ENCODE data around the gene PSMD3. TPM values are rescaled to one million over a fixed set of nuclear protein-coding genes. Genes with fewer than 3 reads are reported as not detected.

The PSMD3 gene
- total and polyA plus RNA-seq, 2 donors (not counting 1 experiment from before 2014, with no cell fraction given), result 55.5 to 66.9 TPM

DNA sequence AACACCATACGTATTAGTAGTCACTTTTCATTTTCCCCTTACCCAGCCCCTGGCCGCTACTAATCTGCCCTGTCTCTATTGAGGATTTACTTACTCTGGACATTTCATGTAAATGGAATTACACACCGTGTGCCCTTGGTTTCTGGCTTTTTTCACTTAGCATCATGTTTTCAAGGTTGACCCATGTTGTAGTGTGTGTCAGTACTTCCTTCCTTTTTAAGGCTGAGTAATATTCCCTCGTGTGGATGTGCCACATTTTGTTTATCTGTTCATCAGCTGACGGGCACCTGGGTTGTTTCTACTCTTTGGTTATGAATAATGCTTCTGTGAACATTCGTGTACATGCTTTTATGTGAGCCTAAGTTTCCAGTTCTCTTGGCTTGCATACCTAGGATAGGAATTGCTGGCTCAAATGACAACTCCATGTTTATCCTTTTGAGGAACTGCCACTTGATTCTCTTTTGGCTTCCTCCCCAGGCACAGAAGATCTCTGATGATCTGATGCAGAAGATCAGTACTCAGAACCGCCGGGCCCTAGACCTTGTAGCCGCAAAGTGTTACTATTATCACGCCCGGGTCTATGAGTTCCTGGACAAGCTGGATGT is 7.7 kb downstream of the PSMD3 start:
- H3K4me2 ChIP-seq (ENCODE audit: extremely low read depth, insufficient read depth, low read length), result no peak overlapping the region
- no peak for TF ChIP-seq EZH2 (IDR thresholded peaks at IDR 0.05; ENCODE audit: low read length, missing control alignments)
- TF ChIP-seq, protein P1, sequence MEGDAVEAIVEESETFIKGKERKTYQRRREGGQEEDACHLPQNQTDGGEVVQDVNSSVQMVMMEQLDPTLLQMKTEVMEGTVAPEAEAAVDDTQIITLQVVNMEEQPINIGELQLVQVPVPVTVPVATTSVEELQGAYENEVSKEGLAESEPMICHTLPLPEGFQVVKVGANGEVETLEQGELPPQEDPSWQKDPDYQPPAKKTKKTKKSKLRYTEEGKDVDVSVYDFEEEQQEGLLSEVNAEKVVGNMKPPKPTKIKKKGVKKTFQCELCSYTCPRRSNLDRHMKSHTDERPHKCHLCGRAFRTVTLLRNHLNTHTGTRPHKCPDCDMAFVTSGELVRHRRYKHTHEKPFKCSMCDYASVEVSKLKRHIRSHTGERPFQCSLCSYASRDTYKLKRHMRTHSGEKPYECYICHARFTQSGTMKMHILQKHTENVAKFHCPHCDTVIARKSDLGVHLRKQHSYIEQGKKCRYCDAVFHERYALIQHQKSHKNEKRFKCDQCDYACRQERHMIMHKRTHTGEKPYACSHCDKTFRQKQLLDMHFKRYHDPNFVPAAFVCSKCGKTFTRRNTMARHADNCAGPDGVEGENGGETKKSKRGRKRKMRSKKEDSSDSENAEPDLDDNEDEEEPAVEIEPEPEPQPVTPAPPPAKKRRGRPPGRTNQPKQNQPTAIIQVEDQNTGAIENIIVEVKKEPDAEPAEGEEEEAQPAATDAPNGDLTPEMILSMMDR (conservative IDR thresholded peaks at IDR 0.05 in 1 of 2, IDR thresholded peaks at IDR 0.05 in 1 of 2; ENCODE audit: low read depth in 1 of 2, low read length in 2 of 2), result no peak
- H2AFZ ChIP-seq (ENCODE audit: low read length), result no peak overlapping the region
- peaks cover 42% of the 10 kb centered on the region for H3K36me3 ChIP-seq (ENCODE audit: control insufficient read depth, insufficient read depth, low read length)
- H3K27ac ChIP-seq (ENCODE audit: insufficient read depth, low read length), result no peak overlapping the region
- H3K27me3 ChIP-seq (ENCODE audit: control insufficient read depth, insufficient read depth, low read length), result no peaks in the 10 kb centered on the region
- H3K9me3 ChIP-seq (ENCODE audit: control insufficient read depth, insufficient read depth, low read depth, low read length), result no peaks in the 10 kb centered on the region
- H3K79me2 ChIP-seq (ENCODE audit: control insufficient read depth, insufficient read depth, low read length), result peaks cover 6% of the 10 kb centered on the region
- H4K20me1 ChIP-seq (ENCODE audit: control insufficient read depth, extremely low read depth, insufficient read depth, low read length), result no peaks in the 10 kb centered on the region
- no peak overlapping the region for H3K9ac ChIP-seq (ENCODE audit: insufficient read depth, low read length)
- no peak for DNase-seq (ENCODE audit: low read depth in 2 of 2)
- H3K4me3 ChIP-seq (replicated peaks in 1 of 4; ENCODE audit: control extremely low read depth in 1 of 4, insufficient read depth in 1 of 4, low read depth in 3 of 4, low read length in 4 of 4), result no peak overlapping the region
- no peaks in the 10 kb centered on the region for H3K4me1 ChIP-seq (ENCODE audit: control insufficient read depth, extremely low read depth, insufficient read depth, low read length)

DNA sequence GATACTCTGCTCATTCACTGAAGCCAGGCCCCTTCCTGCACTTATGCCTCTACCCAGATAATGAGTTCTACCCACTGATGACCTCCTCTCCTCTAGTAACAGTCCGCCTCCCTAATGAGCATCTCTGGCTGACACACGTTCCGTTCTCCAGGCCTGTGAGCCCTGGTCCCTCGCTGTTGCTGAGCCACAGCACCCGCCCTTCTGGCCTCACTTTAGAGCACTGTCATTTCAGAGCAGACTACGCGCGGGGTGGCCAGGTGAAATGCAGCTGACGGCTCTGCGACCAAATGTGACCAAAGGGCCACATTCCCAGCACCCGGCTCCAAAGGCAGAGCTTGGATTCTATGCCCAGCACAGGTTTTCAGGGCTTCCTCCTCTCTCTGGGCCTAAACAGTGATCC is 13.8 kb downstream of the PSMD3 start:
- Histone ChIP-seq H3K9ac (ENCODE audit: insufficient read depth, low read length) (no peak overlapping the region), H3K4me3 (replicated peaks in 1 of 4; ENCODE audit: control extremely low read depth in 1 of 4, insufficient read depth in 1 of 4, low read depth in 3 of 4, low read length in 4 of 4) (no peak overlapping the region), H3K27me3 (ENCODE audit: control insufficient read depth, insufficient read depth, low read length) (no peaks in the 10 kb centered on the region), H2AFZ (ENCODE audit: low read length) (no peak overlapping the region), H3K4me2 (ENCODE audit: extremely low read depth, insufficient read depth, low read length) (no peak overlapping the region), H3K27ac (ENCODE audit: insufficient read depth, low read length) (no peak overlapping the region), H3K79me2 (ENCODE audit: control insufficient read depth, insufficient read depth, low read length) (no peaks in the 10 kb centered on the region), H4K20me1 (ENCODE audit: control insufficient read depth, extremely low read depth, insufficient read depth, low read length) (no peaks in the 10 kb centered on the region), H3K4me1 (ENCODE audit: control insufficient read depth, extremely low read depth, insufficient read depth, low read length) (no peaks in the 10 kb centered on the region), H3K9me3 (ENCODE audit: control insufficient read depth, insufficient read depth, low read depth, low read length) (no peaks in the 10 kb centered on the region), H3K36me3 (ENCODE audit: control insufficient read depth, insufficient read depth, low read length) (peaks cover 31% of the 10 kb centered on the region)
- no peak for DNase-seq (ENCODE audit: low read depth in 2 of 2)
- no peak for TF ChIP-seq EZH2 (IDR thresholded peaks at IDR 0.05; ENCODE audit: low read length, missing control alignments)
- TF ChIP-seq, protein P1 (conservative IDR thresholded peaks at IDR 0.05 in 1 of 2, IDR thresholded peaks at IDR 0.05 in 1 of 2; ENCODE audit: low read depth in 1 of 2, low read length in 2 of 2), result no peak

DNA sequence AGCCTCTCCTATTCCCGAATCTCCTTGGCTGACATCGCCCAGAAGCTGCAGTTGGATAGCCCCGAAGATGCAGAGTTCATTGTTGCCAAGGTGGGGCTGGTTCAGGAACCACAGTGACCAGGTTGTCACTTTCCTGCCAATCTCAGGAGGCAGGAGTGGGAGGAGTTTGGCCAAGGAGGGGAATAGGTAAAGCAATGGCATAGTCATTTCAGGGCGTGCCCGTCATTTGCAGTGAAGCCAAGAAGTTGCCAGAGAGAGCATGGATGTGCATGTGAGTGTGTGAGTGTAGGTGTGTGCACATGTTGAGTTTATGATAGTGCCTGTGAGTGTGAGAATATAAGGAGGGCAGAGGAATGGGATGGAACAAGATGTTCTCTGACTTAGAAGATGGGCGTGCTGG is 14.8 kb downstream of the PSMD3 start:
- H3K9ac ChIP-seq (ENCODE audit: insufficient read depth, low read length), result no peak overlapping the region
- H3K79me2 ChIP-seq (ENCODE audit: control insufficient read depth, insufficient read depth, low read length), result no peaks in the 10 kb centered on the region
- no peaks in the 10 kb centered on the region for H3K27me3 ChIP-seq (ENCODE audit: control insufficient read depth, insufficient read depth, low read length)
- TF ChIP-seq, protein P1 (conservative IDR thresholded peaks at IDR 0.05 in 1 of 2, IDR thresholded peaks at IDR 0.05 in 1 of 2; ENCODE audit: low read depth in 1 of 2, low read length in 2 of 2), result no peak
- no peak for TF ChIP-seq EZH2 (IDR thresholded peaks at IDR 0.05; ENCODE audit: low read length, missing control alignments)
- H3K4me2 ChIP-seq (ENCODE audit: extremely low read depth, insufficient read depth, low read length), result no peak overlapping the region
- DNase-seq (ENCODE audit: low read depth in 2 of 2), result no peak
- H3K36me3 ChIP-seq (ENCODE audit: control insufficient read depth, insufficient read depth, low read length), result peaks cover 27% of the 10 kb centered on the region
- H2AFZ ChIP-seq (ENCODE audit: low read length), result no peak overlapping the region
- H3K4me3 ChIP-seq (replicated peaks in 1 of 4; ENCODE audit: control extremely low read depth in 1 of 4, insufficient read depth in 1 of 4, low read depth in 3 of 4, low read length in 4 of 4), result no peak overlapping the region
- H3K27ac ChIP-seq (ENCODE audit: insufficient read depth, low read length), result no peak overlapping the region
- no peaks in the 10 kb centered on the region for H3K4me1 ChIP-seq (ENCODE audit: control insufficient read depth, extremely low read depth, insufficient read depth, low read length)
- no peaks in the 10 kb centered on the region for H3K9me3 ChIP-seq (ENCODE audit: control insufficient read depth, insufficient read depth, low read depth, low read length)
- no peaks in the 10 kb centered on the region for H4K20me1 ChIP-seq (ENCODE audit: control insufficient read depth, extremely low read depth, insufficient read depth, low read length)
